Natural killer cell treated with Interleukin-12 subunit alpha and Interleukin-12 subunit beta and Interleukin-15 and Interleukin-18, amount 100 ng/mL, for 72 hours (primary cell): ENCODE data around the gene DPM3. TPM values are rescaled to one million over a fixed set of nuclear protein-coding genes. Genes with fewer than 3 reads are reported as not detected.
"Not testable (repeated sequence)": the region's sequence is repeated elsewhere in the genome, so short reads cannot be mapped to it uniquely, and the experiment has no call there.

Experiments used
- ATAC-seq, 2 donors: fragments of 150-1000 bp; cut with Tn5 transposase in 1 of 2; sonication (Bioruptor Pico), chemical (Tn5 transposase) in 1 of 2; 2 replicates each; pipeline ENCODE4 v1.10.0; 2021
- DNase-seq: peaks from one replicate; pipeline ENCODE4 v3.0.0; 2022; ENCODE audit warnings: low spot score
- H3K27ac Mint-ChIP-seq, 2 donors: 1 replicate in 1 of 2; 2 replicates in 1 of 2; pipeline ENCODE4 v1.8.0; 2022; ENCODE audit warnings: mixed read lengths in 2 of 2, mild to moderate bottlenecking in 1 of 2, moderate library complexity in 1 of 2
- H3K27me3 Mint-ChIP-seq, 2 donors: 1 replicate in 1 of 2; 2 replicates in 1 of 2; pipeline ENCODE4 v1.8.0; 2022; ENCODE audit warnings: mixed read lengths in 2 of 2
- H3K36me3 Mint-ChIP-seq: one replicate; pipeline ENCODE4 v1.8.0; 2022; ENCODE audit warnings: mixed read lengths
- H3K4me1 Mint-ChIP-seq, 2 donors: 1 replicate in 1 of 2; 2 replicates in 1 of 2; pipeline ENCODE4 v1.8.0; 2022; ENCODE audit warnings: low read depth in 2 of 2, mixed read lengths in 2 of 2, mild to moderate bottlenecking in 1 of 2
- H3K4me3 Mint-ChIP-seq: one replicate; pipeline ENCODE4 v1.8.0; 2022; ENCODE audit warnings: mixed read lengths
- H3K9me3 Mint-ChIP-seq: 2 replicates; pipeline ENCODE4 v1.8.0; 2022; ENCODE audit warnings: mixed read lengths
- total RNA-seq, 2 donors: library from RNA; stranded (reverse); gene quantifications; one replicate each; pipeline ENCODE4 v1.2.3, GENCODE V29; 2022

DPM3 gene
- total RNA-seq, 2 donors from 2014 or later = 26.0 to 31.1 TPM

- H3K27me3 Mint-ChIP-seq = peaks cover 1 to 12% of the 10 kb centered on the region in 2 donors
- no peak overlapping the region for H3K4me3 Mint-ChIP-seq
- H3K4me1 Mint-ChIP-seq = no peaks in the 10 kb centered on the region
- no peak overlapping the region for H3K27ac Mint-ChIP-seq
- DNase-seq (no peak), ATAC-seq (no peak)
- no peaks in the 10 kb centered on the region for H3K36me3 Mint-ChIP-seq
- no peaks in the 10 kb centered on the region for H3K9me3 Mint-ChIP-seq
These were observed 19.8 kb upstream of the DPM3 start for GRCh38 chr1:155160128-155160527.

DNA sequence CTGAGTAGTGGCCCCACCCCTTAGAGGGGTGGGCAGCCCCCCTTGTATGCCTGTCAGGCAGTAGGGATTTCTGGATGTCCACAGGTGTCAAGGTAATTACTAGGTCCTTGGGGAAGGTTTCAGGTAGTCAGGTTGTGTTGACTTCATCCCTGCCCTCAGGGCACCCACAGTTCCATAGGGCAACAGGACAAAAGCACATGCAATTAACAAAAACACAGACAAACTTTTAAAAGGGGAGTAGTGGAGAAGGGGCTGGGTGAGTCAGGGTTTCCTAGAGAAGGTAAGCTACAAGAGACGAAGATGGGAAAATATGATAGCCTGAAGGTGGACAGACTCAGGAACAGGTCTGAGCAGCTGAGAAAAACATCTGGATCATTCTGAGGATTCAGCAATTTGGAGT lies 18.7 kb upstream of the DPM3 start:
- Mint-ChIP-seq H3K9me3 (no peaks in the 10 kb centered on the region), H3K4me1 (no peaks in the 10 kb centered on the region), H3K4me3 (no peak overlapping the region), H3K27ac (no peak overlapping the region), H3K36me3 (no peaks in the 10 kb centered on the region), H3K27me3 (peaks cover 3 to 16% of the 10 kb centered on the region in 2 donors)
- no peak for DNase-seq
- ATAC-seq = no peak

- H3K27ac Mint-ChIP-seq, DNase-seq, H3K9me3 Mint-ChIP-seq, ATAC-seq, H3K4me1 Mint-ChIP-seq, H3K4me3 Mint-ChIP-seq, H3K36me3 Mint-ChIP-seq: not testable (repeated sequence)
- peaks cover 7 to 17% of the 10 kb centered on the region in 2 donors for H3K27me3 Mint-ChIP-seq
These were observed 15.8 kb upstream of the DPM3 start for GRCh38 chr1:155155996-155156643.

GRCh38 chr1:155145491-155145890 lies 5.2 kb upstream of the DPM3 start:
- no peak for ATAC-seq
- peaks cover 0 to 2% of the 10 kb centered on the region in 2 donors for H3K4me1 Mint-ChIP-seq

GRCh38 chr1:155141749-155142148 lies 1.4 kb upstream of the DPM3 start:
- Mint-ChIP-seq H3K9me3 (no peaks in the 10 kb centered on the region), H3K36me3 (peaks cover 4% of the 10 kb centered on the region), H3K27me3 (peaks cover 12 to 20% of the 10 kb centered on the region in 2 donors), H3K4me1 (peaks cover 20 to 27% of the 10 kb centered on the region in 2 donors), H3K4me3 (no peak overlapping the region), H3K27ac (no peak overlapping the region)
- ATAC-seq (no peak), DNase-seq (no peak)

More at GRCh38 chr1:155145491-155145890, 5.2 kb upstream of the DPM3 start:
- no peaks in the 10 kb centered on the region for H3K36me3 Mint-ChIP-seq
- no peak overlapping the region for H3K4me3 Mint-ChIP-seq
- no peaks in the 10 kb centered on the region for H3K9me3 Mint-ChIP-seq
- H3K27me3 Mint-ChIP-seq = peaks cover 26 to 34% of the 10 kb centered on the region in 2 donors
- no peak for DNase-seq
- H3K27ac Mint-ChIP-seq = no peak overlapping the region

DNA sequence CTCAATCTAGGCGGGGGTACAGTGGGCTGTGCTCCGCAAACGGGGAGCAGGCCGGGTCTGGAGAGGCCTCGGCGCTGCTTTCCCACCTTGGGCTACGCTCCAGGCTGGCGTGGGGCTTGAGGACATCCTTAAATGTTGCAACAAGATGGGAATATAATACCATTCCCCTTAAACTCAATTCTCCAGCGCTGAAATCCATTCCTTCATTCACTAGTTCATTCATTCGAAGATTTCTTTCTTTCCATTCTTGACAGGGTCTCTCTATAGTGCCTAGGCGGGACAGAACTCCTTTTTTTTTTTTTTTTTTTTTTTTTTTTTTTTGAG lies 261 bp upstream of the DPM3 start:
- DNase-seq = no peak
- Mint-ChIP-seq H3K36me3 (peaks cover 4% of the 10 kb centered on the region), H3K27me3 (peaks cover 2 to 13% of the 10 kb centered on the region in 2 donors), H3K4me1 (peaks cover 25 to 32% of the 10 kb centered on the region in 2 donors), H3K9me3 (no peaks in the 10 kb centered on the region), H3K27ac (peak overlapping the region; percentile 84 to 97), H3K4me3 (peak overlapping the region; percentile 100)
- no peak for ATAC-seq

- peak overlapping the region; percentile 100 for H3K4me3 Mint-ChIP-seq
- H3K27me3 Mint-ChIP-seq = peaks cover 0 to 5% of the 10 kb centered on the region in 2 donors
- H3K4me1 Mint-ChIP-seq = peaks cover 35 to 41% of the 10 kb centered on the region in 2 donors
- H3K36me3 Mint-ChIP-seq = peaks cover 4% of the 10 kb centered on the region
- ATAC-seq (no peak), DNase-seq (no peak)
- peak overlapping the region; percentile 97 to 98 for H3K27ac Mint-ChIP-seq
- no peaks in the 10 kb centered on the region for H3K9me3 Mint-ChIP-seq
These were observed 3.0 kb downstream of the DPM3 start for GRCh38 chr1:155137154-155137949.

- H3K27me3 Mint-ChIP-seq = no peaks in the 10 kb centered on the region
- DNase-seq (no peak), ATAC-seq (no peak)
- peaks cover 35 to 41% of the 10 kb centered on the region in 2 donors for H3K4me1 Mint-ChIP-seq
- peak overlapping the region; percentile 100 for H3K4me3 Mint-ChIP-seq
- peaks cover 4% of the 10 kb centered on the region for H3K36me3 Mint-ChIP-seq
- H3K9me3 Mint-ChIP-seq = no peaks in the 10 kb centered on the region
- peak overlapping the region; percentile 97 to 98 for H3K27ac Mint-ChIP-seq
These were observed 3.6 kb downstream of the DPM3 start for GRCh38 chr1:155136748-155137147.

DNA sequence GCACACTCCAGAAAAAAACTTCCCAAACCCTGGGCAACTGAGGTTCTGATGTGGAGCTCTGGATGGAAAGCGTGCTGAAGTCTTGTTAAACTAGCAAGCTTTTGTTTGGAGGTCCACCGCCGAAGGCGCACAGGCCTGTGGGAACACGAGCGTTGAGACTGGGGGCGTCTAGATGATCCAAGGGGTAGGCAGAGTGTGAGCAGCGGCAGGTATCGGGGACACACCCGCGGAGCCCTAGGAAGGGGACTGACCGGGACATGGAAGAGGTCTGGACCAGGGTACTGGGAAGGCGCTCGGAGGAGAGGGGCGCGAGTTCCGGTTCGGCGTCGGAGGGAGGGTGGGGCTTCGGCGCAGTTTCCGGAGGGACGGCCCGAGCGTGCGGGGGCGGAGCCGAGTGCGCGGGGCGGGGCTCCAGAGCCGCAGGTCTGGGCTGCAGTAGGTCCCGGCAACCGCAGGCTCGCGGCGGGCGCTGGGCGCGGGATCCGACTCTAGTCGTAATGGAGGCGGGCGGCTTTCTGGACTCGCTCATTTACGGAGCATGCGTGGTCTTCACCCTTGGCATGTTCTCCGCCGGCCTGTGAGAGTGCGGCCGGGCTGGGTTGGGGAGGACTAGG lies 4.8 kb downstream of the DPM3 start, which contains the start of gene SLC50A1:
TSS of gene SLC50A1 (plus strand) at position 438 of the 614 bp plus-strand sequence. CDS start at position 498, 60 bp downstream.
- DNase-seq (peak; percentile 97), ATAC-seq (peak; percentile 93 to 94)
- Mint-ChIP-seq H3K36me3 (peaks cover 4% of the 10 kb centered on the region), H3K4me1 (peaks cover 35 to 39% of the 10 kb centered on the region in 2 donors), H3K9me3 (no peaks in the 10 kb centered on the region), H3K4me3 (peak within 1 kb of the TSS; percentile 100), H3K27ac (peak within 1 kb of the TSS; percentile 97 to 98), H3K27me3 (peaks cover 0 to 2% of the 10 kb centered on the region in 2 donors)

DNA sequence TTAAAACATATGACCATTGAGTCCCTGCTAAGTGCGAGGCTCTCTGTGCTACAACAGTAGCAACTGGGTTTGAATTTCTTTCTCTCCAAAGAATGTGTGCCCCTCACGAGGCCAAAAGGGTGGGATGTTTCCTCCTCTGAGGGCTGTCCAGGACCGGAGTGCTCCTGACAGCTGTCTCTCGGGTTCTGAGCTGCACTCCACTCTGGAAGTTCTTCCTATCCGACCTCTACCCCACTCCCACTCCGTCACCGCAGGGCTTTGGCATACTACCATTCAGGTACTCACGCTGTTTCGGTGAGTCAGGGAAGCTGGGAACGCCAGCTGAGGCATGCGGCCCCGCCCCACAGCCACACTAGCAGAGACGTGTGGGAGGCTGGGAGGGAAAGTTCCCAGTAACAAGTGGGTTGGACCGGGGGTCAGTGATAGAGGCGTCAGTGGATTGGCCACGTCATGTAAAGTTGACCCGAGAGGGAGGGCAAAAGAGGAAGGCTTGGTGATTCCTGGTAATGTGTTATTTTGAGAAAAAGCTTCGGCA lies 5.4 kb downstream of the DPM3 start:
- Mint-ChIP-seq H3K36me3 (peaks cover 4% of the 10 kb centered on the region), H3K4me3 (peak overlapping the region; percentile 100), H3K4me1 (peaks cover 35% of the 10 kb centered on the region in 2 donors), H3K27ac (peak overlapping the region; percentile 97 to 98), H3K27me3 (peaks cover 0 to 3% of the 10 kb centered on the region in 2 donors), H3K9me3 (no peaks in the 10 kb centered on the region)
- ATAC-seq (peak; percentile 34 to 46), DNase-seq (peak; percentile 71)

DNA sequence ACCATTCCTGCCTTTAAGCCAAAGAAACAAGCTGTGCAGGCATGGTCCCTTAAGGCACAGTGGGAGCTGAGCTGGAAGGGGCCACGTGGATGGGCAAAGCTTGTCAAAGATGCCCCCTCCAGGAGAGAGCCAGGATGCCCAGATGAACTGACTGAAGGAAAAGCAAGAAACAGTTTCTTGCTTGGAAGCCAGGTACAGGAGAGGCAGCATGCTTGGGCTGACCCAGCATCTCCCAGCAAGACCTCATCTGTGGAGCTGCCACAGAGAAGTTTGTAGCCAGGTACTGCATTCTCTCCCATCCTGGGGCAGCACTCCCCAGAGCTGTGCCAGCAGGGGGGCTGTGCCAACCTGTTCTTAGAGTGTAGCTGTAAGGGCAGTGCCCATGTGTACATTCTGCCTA lies 6.0 kb downstream of the DPM3 start:
- Mint-ChIP-seq H3K9me3 (no peaks in the 10 kb centered on the region), H3K27ac (peak overlapping the region in 1 of 2 donors; percentile 97), H3K4me3 (peak overlapping the region; percentile 100), H3K27me3 (peaks cover 5 to 7% of the 10 kb centered on the region in 2 donors), H3K36me3 (peaks cover 4% of the 10 kb centered on the region), H3K4me1 (peaks cover 35% of the 10 kb centered on the region in 2 donors)
- DNase-seq (no peak), ATAC-seq (no peak)

DNA sequence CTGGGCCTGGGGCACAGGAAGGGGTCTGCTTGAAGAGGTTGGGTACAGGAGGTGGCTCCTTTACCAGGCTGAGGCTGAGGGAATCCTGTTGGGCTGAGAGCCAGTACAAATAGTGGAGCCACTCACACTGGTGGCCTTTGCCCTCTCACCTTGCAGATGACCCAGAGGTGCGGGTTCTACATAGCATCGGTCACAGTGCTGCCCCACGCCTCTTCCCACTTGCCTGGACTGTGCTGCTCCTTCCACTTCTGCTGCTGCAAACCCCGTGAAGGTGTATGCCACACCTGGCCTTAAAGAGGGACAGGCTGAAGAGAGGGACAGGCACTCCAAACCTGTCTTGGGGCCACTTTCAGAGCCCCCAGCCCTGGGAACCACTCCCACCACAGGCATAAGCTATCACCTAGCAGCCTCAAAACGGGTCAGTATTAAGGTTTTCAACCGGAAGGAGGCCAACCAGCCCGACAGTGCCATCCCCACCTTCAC lies 6.5 kb downstream of the DPM3 start:
- no peak for ATAC-seq
- H3K27ac Mint-ChIP-seq = peak overlapping the region in 1 of 2 donors; percentile 97

GRCh38 chr1:155131856-155132255 lies 8.5 kb downstream of the DPM3 start:
- H3K36me3 Mint-ChIP-seq = no peaks in the 10 kb centered on the region
- peak overlapping the region in 1 of 2 donors; percentile 7 for H3K27ac Mint-ChIP-seq
- peaks cover 35% of the 10 kb centered on the region in 2 donors for H3K4me1 Mint-ChIP-seq
- no peak for ATAC-seq
- H3K4me3 Mint-ChIP-seq = no peak overlapping the region
- H3K27me3 Mint-ChIP-seq = peaks cover 16 to 19% of the 10 kb centered on the region in 2 donors
- DNase-seq = no peak
- H3K9me3 Mint-ChIP-seq = no peaks in the 10 kb centered on the region

More for the DNA sequence above, 6.5 kb downstream of the DPM3 start:
- peaks cover 35 to 37% of the 10 kb centered on the region in 2 donors for H3K4me1 Mint-ChIP-seq
- H3K27me3 Mint-ChIP-seq = peaks cover 6 to 7% of the 10 kb centered on the region in 2 donors
- peak overlapping the region; percentile 100 for H3K4me3 Mint-ChIP-seq
- DNase-seq = no peak
- peaks cover 4% of the 10 kb centered on the region for H3K36me3 Mint-ChIP-seq
- H3K9me3 Mint-ChIP-seq = no peaks in the 10 kb centered on the region
